Neutrophil (primary cell): ENCODE measurements around the gene EIF2S3B.

Experiments
- H3K27ac ChIP-seq: fragments of 200-600 bp; sonication (generic); 2 replicates; pipeline ENCODE4 v1.5.1; 2016; ENCODE audit warnings: mild to moderate bottlenecking, moderate library complexity
- H3K27me3 ChIP-seq: fragments of 200-600 bp; sonication (generic); 2 replicates; pipeline ENCODE4 v1.6.0; 2016; ENCODE audit warnings: mild to moderate bottlenecking
- H3K36me3 ChIP-seq: fragments of 200-600 bp; sonication (generic); 2 replicates; pipeline ENCODE4 v1.5.1; 2017
- H3K4me1 ChIP-seq, 2 experiments: fragments of 200-600 bp in 1 of 2; sonication (generic) in 1 of 2; 1 replicate in 1 of 2; 2 replicates in 1 of 2; pipeline versions ENCODE4 v1.5.1 to v1.6.1; 2013 to 2016; ENCODE audit warnings: low read depth in 1 of 2, low read length in 1 of 2, mild to moderate bottlenecking in 1 of 2, moderate library complexity in 1 of 2; ENCODE audit not compliant: control insufficient read depth in 1 of 2, insufficient read depth in 1 of 2
- H3K4me3 ChIP-seq, 2 experiments: fragments of 200-600 bp in 1 of 2; sonication (generic) in 1 of 2; 1 replicate in 1 of 2; 2 replicates in 1 of 2; pipeline ENCODE4 v1.5.1; 2013 to 2016; ENCODE audit warnings: low read depth in 1 of 2, low read length in 1 of 2, mild to moderate bottlenecking in 1 of 2, moderate library complexity in 1 of 2
- H3K9me3 ChIP-seq: fragments of 200-600 bp; sonication (generic); 2 replicates; pipeline ENCODE4 v1.5.1; 2016
- TF ChIP-seq, protein P1 (sequence below): fragments of 200-600 bp; sonication (generic); IDR thresholded peaks from 2 replicates; pipeline ENCODE4 v1.5.1; 2016; ENCODE audit warnings: antibody characterized with exemption

The EIF2S3B gene

GRCh38 chr12:10554756-10555481, 49.2 kb downstream of the EIF2S3B start:
- H3K9me3 ChIP-seq: no peaks in the 10 kb centered on the region
- H3K27ac ChIP-seq: no peak overlapping the region
- H3K4me1 ChIP-seq: no peaks in the 10 kb centered on the region
- H3K4me3 ChIP-seq: no peak overlapping the region
- H3K27me3 ChIP-seq: no peaks in the 10 kb centered on the region
- H3K36me3 ChIP-seq: no peaks in the 10 kb centered on the region
- TF ChIP-seq, protein P1, sequence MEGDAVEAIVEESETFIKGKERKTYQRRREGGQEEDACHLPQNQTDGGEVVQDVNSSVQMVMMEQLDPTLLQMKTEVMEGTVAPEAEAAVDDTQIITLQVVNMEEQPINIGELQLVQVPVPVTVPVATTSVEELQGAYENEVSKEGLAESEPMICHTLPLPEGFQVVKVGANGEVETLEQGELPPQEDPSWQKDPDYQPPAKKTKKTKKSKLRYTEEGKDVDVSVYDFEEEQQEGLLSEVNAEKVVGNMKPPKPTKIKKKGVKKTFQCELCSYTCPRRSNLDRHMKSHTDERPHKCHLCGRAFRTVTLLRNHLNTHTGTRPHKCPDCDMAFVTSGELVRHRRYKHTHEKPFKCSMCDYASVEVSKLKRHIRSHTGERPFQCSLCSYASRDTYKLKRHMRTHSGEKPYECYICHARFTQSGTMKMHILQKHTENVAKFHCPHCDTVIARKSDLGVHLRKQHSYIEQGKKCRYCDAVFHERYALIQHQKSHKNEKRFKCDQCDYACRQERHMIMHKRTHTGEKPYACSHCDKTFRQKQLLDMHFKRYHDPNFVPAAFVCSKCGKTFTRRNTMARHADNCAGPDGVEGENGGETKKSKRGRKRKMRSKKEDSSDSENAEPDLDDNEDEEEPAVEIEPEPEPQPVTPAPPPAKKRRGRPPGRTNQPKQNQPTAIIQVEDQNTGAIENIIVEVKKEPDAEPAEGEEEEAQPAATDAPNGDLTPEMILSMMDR: no peak

DNA sequence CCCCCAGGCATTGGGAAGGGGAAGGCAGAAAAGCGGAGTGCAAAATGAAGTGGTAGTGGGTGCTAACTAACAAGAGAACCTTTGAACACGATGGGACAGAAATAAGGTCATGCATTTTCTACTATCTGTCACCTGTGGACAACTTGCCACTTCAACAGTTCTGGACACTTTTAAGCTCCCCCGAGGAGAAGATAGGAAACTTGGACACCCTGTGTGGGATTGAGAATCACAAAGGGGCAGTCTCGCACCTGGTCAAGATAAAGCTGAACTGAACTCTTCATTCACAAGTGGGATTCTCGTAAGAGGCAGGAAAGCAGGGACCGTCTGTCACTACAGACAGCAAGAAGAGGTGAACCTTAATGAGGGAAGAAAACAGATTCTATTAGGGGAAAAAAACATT, 51.6 kb downstream of the EIF2S3B start:
- Histone ChIP-seq H3K27me3 (no peaks in the 10 kb centered on the region), H3K9me3 (no peaks in the 10 kb centered on the region), H3K4me3 (no peak overlapping the region), H3K4me1 (no peaks in the 10 kb centered on the region), H3K36me3 (no peaks in the 10 kb centered on the region), H3K27ac (no peak overlapping the region)
- TF ChIP-seq, protein P1: no peak

- Histone ChIP-seq H3K4me1 (no peaks in the 10 kb centered on the region), H3K36me3 (no peaks in the 10 kb centered on the region), H3K9me3 (no peaks in the 10 kb centered on the region), H3K27ac (no peak overlapping the region), H3K27me3 (no peaks in the 10 kb centered on the region), H3K4me3 (no peak overlapping the region)
- TF ChIP-seq, protein P1: no peak
Measured at GRCh38 chr12:10557766-10558165, 52.1 kb downstream of the EIF2S3B start.
